ENCODE data around the gene TRIM41.
"Not testable (repeated sequence)": the region's sequence is repeated elsewhere in the genome, so short reads cannot be mapped to it uniquely, and the experiment has no call there.

TRIM41 gene

DNA sequence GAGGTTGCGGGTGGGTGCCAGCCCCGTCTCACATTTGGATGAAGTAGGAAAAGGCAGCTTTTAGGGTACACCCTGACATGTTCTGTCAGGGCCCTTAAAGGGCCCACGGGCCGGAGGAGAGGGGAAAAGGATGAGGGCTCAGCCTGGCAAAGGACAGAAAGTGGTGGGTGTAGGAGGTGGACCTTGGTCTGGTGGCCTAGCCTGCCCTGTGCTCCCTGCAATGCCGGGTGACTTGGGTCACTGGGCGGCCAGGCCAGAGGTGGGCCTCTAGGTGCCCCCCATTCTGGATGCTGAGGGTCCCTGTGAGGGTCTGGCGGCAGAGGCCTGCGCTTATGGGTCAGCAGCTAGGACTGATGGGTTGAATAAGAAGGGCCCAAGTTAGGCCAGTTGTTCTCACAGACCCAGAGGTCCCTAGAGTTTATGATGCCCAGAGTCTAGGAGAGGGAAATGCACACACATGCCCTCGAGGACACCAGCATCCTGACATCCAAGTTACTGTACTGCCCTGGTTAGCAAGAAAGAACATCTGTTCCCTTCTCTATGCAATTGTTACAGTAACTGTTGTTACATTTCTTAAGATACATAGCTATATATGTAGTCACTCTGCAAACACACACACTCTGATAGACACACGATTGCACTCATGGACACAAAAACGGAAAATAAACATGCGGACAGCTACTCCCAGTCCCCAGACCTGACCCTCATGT, 30.6 kb upstream of the TRIM41 start:
- DNase-seq (ENCODE audit: low read depth in 2 of 2), result no peak

GRCh38 chr5:181193656-181194055, 29.4 kb upstream of the TRIM41 start:
- no peak for DNase-seq (ENCODE audit: low read depth in 2 of 2)

DNA sequence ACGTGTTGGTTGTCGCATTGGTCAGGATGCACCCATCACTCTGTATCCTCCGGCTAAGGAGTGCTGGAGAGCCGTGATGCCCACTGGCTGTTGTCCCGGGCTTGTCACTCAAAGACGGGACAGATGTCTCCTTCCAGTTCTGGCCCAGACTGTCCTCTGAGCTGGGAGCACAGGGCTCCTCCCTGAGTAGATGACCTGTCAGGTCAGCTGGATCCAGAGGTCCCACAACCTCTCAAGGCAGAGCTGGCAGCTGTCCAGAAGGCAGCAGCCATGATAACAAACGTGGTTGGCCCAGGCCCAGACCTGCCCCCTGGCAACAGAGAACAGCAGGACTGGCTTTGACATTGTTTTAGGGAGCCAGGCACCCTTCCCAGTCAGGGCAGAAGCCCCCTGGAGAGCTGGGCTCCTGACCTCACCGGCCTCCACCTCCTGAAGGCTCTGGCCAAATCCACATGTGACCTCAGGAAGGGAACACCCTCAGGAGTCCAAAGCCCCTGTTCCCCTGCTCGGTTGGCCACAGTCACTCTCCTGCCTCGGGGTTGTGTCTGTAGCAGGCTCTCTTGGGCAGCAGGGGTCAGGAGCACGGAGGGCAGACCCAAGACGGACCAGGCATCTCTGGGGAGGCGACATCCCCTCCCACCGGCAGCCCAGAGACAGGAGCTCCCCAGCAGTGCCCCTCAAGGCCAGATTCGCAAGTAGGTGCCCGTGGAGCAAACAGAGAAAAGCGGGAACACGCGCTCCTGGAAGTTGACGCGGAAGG, 28.4 kb upstream of the TRIM41 start:
- DNase-seq (ENCODE audit: low read depth in 2 of 2), result no peak

DNA sequence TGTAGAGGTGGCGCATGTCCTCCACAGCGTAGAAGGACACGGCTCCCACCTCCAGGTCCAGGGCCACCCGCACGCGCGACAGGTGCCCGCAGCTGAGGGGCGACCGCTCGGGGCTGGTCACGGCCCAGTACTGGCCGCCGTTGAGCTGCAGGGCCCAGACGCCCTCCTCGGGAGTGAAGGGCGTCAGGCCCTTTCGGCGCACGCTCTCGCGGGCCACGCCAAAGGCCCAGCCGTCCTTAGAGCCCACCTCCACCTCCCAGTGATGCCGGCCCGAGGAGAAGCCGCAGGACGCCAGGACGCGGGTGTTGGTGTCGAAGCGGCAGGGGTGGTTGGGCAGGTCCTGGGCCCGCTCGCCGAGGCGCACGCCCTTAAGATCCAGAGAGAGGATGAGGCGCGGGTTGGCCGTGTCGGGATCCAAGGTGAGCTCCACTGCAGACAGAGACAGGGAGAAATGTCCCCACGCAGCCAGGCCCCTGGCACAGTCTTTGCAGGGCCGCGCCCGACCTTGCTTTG, 27.8 kb upstream of the TRIM41 start:
- no peak for DNase-seq (ENCODE audit: low read depth in 2 of 2)

DNA sequence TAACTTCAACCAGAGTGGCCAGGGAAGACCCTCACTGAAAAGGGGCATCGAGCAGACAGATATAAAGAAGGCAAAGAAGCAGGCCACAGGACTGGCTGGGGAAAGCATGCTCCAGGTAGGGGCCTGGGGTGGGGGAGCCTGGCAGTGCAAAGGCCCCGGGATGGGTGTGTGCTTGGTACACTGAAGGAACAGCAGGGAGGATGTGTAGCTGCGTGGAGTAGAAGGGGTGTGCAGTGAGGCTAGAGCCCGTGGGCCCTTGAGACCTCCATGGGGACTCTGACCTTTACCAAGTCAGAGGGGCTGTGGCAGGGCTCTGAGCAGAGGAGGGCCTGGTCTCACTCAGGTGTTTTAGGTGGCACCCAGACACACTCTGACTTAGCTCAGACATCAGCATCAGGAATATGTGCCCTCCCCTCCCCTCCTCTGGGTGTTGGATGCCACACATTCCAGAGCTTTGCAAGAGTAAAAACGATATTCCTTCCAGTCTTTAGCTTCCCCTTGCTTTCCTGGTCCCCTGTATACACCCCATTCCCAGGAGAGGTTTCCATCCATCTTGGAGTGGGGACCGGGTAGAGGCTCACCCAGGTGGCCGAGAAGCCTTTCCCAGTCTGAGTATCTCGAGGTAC, 25.6 kb upstream of the TRIM41 start:
- DNase-seq (ENCODE audit: low read depth in 2 of 2), result no peak

DNA sequence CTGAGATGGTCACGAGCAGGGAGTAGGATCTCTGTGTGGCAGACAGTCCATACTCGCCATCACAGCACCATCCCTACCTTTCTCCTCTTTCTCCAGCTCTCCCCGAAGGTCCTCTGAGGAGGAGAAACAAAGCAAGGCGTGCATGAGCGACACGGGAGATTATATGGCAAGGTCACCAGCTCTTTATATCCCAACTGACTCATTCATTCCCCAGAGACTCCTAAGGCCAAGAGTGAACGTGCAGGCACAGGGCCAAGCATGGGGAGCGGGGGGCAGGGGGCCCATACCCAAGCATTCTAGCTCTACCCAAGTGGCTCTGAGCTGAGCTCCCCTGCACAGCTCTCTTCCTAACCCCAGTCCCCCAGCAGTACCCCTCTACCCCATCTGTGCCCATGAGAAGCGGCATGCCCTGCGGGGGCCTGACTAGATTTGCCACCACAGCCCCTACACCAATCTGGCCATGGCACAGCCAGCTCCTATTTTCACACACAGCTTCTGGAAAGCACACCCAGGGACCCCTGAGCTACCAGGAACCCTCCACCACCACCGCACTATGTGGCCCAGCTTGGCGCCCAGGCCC, 24.9 kb upstream of the TRIM41 start:
- no peak for DNase-seq (ENCODE audit: low read depth in 2 of 2)

DNA sequence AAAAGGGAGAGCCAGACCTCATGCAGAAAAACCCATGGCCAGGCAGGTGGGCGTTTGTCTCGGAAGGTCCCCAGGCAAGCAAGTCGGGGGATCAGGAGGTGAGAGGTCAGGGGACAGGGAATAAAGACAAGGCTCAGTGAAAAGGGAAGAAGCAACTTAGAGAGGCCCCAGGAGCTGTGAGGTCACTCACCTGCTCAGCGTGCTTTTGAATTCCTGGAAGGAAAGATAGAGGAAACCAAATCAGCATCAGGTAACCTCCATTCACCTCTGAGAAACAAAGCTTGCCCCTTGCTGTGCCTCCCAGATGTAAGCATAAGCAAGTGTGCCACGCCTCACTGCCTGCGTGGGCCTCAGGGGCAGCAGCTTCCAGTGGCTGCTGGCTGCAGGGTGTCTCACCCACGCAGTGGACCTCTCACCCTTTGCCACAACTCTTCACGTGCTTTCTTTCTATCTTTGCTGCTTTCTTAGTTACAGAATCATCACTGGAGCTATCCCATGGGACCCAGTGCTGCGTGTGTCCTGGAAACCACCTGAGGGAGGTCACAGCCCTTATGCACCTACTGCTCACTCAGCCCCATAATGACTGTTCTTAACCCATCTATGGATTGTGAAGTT, 24.1 kb upstream of the TRIM41 start:
- DNase-seq (ENCODE audit: low read depth in 2 of 2), result no peak

DNA sequence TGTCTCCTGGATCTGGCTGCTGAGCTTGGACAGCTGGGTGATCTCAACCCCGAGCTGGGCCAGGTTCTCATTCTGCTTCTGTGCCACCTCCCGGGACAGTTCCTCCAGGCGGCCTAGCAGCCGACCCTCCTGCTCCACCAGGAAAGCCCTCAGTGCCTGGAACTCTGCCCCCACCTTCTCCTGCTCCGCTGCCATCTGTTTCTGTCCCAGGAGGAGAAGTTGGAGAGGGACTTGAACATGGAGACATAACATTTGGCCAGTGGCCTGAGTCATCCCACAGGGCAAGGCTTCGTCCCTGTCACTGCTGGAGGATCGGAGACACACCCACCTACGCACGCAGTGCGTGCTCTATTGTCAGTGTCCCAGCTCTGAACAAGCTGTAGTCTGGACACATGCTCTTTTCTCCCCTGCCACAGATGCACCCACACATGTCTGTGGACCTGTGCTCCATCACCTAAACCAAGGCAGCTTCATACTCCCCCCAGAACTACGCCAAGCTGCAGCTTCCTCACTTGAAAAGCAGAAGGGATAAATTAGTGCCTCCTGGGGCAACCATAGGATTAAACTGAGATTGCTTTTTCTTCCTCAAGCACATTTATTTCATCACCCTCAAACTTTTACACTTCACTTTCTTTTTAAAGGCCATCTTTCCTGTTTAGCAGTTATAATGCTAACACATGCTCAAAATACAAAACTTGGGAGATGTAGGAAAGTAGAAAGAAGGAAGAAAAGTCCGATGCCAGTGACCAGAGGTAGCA, 23.0 kb upstream of the TRIM41 start:
- no peak for DNase-seq (ENCODE audit: low read depth in 2 of 2)

DNA sequence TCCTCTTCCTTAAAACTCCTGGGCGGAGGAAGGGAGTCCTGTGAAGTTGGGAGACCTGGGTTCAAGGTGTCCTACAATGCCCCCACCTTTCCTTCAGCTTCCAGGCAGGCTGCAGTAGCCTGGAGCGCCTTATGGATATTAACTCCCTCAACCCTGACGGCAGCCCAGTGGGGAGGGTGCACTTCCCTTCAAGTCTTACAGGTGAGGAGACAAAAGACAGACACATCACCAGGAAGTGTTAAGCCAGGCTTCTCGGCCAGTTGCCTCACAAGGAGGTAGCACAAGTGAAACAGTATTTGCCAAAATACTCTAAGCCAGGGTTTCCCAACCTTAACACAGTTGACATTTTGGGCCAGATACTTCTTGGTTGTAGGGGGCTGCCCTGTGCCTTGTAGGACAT, 22.3 kb upstream of the TRIM41 start:
- no peak for DNase-seq (ENCODE audit: low read depth in 2 of 2)

DNA sequence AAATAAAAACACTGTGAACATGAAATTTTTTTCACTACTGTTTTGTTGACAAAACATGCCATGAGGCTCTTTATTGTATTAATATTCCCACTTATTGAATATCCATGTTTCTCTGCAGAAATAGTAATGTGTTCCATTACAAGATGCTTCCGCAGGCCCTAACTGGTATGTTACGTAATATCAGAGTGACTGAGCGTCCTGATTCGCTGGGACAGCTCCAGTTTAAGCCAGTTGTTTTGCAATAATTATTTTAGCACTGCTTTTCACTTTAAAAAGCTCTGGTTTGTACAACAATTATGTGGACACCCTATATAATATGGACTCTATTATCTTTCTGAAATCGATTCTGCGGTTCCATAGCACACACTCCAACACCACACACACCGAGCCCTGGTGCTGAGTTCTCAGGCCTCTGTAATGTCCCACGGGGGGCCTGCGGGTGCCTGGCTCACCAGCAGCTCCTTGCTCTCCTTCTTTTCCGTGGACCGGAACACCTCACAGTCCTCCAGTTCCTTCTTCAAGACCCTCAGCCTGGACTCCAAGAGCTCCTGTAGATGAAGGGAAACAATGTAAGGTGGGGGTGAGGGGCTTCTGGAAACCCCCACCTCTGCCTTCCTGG, 19.9 kb upstream of the TRIM41 start:
- no peak for DNase-seq (ENCODE audit: low read depth in 2 of 2)

DNA sequence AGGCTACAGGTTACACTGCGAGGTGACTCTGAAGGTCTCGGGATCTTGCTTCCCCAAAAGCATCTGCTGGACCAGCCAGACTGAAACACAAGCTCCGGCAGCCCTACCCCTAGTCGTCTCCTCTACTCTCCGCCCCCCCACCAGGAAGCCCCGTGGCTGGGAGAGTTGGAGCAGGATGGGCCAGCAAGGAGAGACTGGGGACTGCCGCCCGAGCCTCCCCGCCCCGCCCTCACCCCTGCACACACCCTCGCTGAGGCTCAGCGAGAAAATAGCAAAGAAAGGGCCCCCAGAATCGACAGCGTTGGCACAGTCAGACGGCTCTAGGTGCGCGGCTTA, 19.3 kb upstream of the TRIM41 start:
- no peak for DNase-seq (ENCODE audit: low read depth in 2 of 2)

DNA sequence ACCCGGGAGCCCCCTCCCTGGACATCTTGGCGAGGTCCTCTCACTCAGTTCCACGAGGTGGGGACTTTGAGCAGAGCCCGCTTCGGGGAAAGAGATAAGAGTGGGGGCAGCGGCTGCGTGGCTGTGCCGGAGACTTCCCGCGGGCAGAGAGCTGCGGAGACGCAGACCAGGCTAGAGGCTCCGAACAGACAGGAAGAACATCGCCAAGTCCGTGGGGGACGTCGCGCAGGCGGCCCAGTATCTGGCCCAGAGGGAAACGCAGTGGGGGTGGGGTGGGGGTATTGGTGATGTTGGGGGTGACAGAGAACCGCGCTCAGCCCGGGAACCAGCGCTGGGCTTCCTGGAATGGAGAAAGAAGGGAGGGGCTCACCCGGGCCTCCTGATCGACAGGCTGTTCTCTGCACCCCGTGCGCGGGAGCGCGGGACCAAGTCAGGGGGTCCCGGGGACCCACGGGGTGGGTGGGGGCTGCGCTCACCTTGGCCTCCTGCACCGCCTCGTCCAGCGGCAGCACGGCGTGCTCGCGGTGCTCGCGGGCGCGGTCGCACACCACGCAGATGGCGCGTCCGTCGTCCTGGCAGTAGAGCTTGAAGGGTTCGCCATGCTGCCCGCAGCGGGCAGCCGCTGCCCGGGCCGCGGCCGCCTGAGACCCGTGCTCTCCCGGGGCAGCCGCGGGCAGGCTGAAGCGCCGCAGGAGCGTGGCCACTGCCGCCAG, 18.8 kb upstream of the TRIM41 start:
- no peak for DNase-seq (ENCODE audit: low read depth in 2 of 2)

- DNase-seq (ENCODE audit: low read depth in 2 of 2), result no peak
Observed at GRCh38 chr5:181204826-181205760, 18.0 kb upstream of the TRIM41 start, which contains the start of gene TRIM7. TRIM7 (minus strand) TSS chr5:181205196; CDS start chr5:181205110, 86 bp downstream.

DNA sequence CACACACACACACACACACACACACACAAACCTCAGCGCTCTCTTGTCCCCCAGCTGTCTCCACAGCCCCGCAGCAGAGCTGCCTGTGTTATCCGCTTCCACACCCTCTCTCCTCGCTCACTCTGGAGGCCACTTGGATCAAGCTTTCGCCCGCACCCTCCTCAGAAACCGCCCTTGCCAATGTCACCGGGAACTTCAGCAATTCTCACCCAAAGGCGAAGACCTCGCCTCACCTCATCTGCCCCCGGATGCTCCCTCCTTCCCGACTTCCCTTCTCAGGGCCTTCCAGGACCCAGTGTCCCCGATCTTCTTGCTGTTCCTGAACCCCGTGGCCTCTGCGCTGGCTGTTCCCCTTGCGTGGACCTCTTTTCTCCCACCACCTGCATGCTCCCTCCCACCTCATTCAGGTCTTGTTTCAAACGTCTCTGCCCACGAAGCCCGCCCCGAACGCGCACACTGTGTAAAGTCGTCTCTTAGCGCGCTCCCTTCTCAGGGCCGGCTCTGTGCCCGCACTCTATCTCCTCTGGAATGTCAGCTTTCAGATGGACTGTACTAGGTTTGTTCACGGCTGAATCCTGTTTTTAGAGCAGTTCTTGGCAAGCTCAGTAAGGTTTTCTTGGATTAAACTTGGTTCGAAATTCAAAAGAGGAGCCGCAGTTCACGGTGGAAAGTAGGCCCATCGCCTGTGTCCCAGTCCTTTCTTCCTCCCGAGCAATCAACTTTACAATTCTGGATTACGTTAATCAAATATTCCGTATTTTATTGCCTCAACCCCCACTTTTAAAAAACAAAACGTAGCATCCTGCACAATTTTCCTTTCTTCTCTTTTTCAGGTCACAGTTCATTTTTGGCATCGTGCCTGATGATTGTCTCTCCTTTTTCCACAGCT, 17.1 kb upstream of the TRIM41 start:
- DNase-seq (ENCODE audit: low read depth in 2 of 2), result peak in 1 of 2 donors; percentile 29

GRCh38 chr5:181207214-181207959, 15.7 kb upstream of the TRIM41 start:
- peak; percentile 67 to 79 for DNase-seq (ENCODE audit: low read depth in 2 of 2)

DNA sequence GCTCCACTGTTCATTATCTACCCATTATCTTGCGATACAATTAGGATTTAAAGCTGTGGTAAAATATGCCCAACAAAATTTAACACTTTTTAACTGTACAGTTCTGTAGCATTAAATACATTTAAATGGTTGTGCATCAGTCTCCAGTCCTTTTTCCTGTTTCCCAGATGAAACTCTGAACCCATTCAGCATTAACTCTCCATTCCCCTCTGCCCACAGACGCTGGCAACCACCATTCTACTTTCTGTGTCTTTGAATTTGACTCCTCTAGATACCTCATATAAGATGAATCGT, 15.2 kb upstream of the TRIM41 start:
- no peak for DNase-seq (ENCODE audit: low read depth in 2 of 2)

DNA sequence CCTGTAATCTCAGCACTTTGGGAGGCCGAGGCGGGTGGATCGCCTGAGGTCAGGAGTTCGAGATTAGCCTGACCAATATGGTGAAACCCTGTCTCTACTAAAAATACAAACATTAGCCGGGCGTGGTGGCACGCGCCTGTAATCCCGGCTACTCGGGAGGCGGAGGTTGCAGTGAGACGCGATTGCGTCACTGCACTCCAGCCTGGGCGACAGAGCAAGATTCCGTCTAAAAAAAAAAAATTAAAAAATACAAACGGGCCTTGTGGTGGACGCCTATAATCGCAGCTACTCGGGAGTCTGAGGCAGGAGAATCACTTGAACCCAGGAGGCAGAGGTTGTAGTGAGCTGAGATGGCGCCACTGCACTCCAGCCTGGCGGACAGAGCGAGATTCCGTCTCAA, 14.1 kb upstream of the TRIM41 start:
- DNase-seq (ENCODE audit: low read depth in 2 of 2), result not testable (repeated sequence)

Data from stimulated activated CD8-positive, alpha-beta memory T cell treated with anti-CD3 and anti-CD28 coated beads, Interleukin-7, amount 100 ng/mL, for 4 hours (primary cell).